ENCODE results near the gene HIP1. TPM values are rescaled to one million over a fixed set of nuclear protein-coding genes. Genes with fewer than 3 reads are reported as not detected.

Gene HIP1
- total and polyA plus RNA-seq, 2 donors from 2014 or later, result 11.2 to 50.1 TPM

GRCh38 chr7:75732764-75733630 is 5.7 kb downstream of the HIP1 start:
- Histone ChIP-seq H3K27ac (ENCODE audit: low read depth in 2 of 2, low read length in 2 of 2) (no peak overlapping the region), H3K4me3 (ENCODE audit: low read length in 3 of 3) (no peak overlapping the region), H3K27me3 (ENCODE audit: control insufficient read depth, insufficient read depth, low read length) (no peaks in the 10 kb centered on the region), H3K9ac (ENCODE audit: low read length in 3 of 3) (no peak overlapping the region), H3K36me3 (ENCODE audit: control insufficient read depth in 2 of 3, insufficient read depth in 3 of 3, low read length in 3 of 3) (no peaks in the 10 kb centered on the region), H3K4me1 (ENCODE audit: control insufficient read depth in 2 of 3, insufficient read depth in 2 of 3, low read depth in 1 of 3, low read length in 3 of 3) (peaks cover 0 to 25% (median 13%) of the 10 kb centered on the region in 3 donors), H3K9me3 (ENCODE audit: control insufficient read depth in 2 of 3, insufficient read depth in 1 of 3, low read length in 3 of 3) (no peaks in the 10 kb centered on the region)
- intact Hi-C loops (cut with DNase I), result no loop called here
- no peak for TF ChIP-seq CTCF (IDR thresholded peaks at IDR 0.05; ENCODE audit: borderline replicate concordance, extremely low read depth, insufficient read depth)
- DNase-seq (peak in 1 of 5 donors; percentile 76), FAIRE-seq (no peak)

- H3K4me3 ChIP-seq (ENCODE audit: low read length in 3 of 3), result no peak overlapping the region
- TF ChIP-seq CTCF (IDR thresholded peaks at IDR 0.05; ENCODE audit: borderline replicate concordance, extremely low read depth, insufficient read depth), result no peak
- intact Hi-C loops (cut with DNase I), result no loop called here
- FAIRE-seq (no peak), DNase-seq (peak in 1 of 5 donors; percentile 11)
- peaks cover 0 to 24% (median 10%) of the 10 kb centered on the region in 3 donors for H3K4me1 ChIP-seq (ENCODE audit: control insufficient read depth in 2 of 3, insufficient read depth in 2 of 3, low read depth in 1 of 3, low read length in 3 of 3)
- H3K9ac ChIP-seq (ENCODE audit: low read length in 3 of 3), result no peak overlapping the region
- H3K36me3 ChIP-seq (ENCODE audit: control insufficient read depth in 2 of 3, insufficient read depth in 3 of 3, low read length in 3 of 3), result no peaks in the 10 kb centered on the region
- no peak overlapping the region for H3K27ac ChIP-seq (ENCODE audit: low read depth in 2 of 2, low read length in 2 of 2)
- no peaks in the 10 kb centered on the region for H3K9me3 ChIP-seq (ENCODE audit: control insufficient read depth in 2 of 3, insufficient read depth in 1 of 3, low read length in 3 of 3)
- no peaks in the 10 kb centered on the region for H3K27me3 ChIP-seq (ENCODE audit: control insufficient read depth, insufficient read depth, low read length)
Observed at GRCh38 chr7:75732016-75732521, 6.7 kb downstream of the HIP1 start.

GRCh38 chr7:75729851-75730274 is 8.9 kb downstream of the HIP1 start:
- no peak overlapping the region for H3K27ac ChIP-seq (ENCODE audit: low read depth in 2 of 2, low read length in 2 of 2)
- H3K36me3 ChIP-seq (ENCODE audit: control insufficient read depth in 2 of 3, insufficient read depth in 3 of 3, low read length in 3 of 3), result no peaks in the 10 kb centered on the region
- H3K9ac ChIP-seq (ENCODE audit: low read length in 3 of 3), result no peak overlapping the region
- DNase-seq, result peak in 1 of 5 donors; percentile 39
- peaks cover 0 to 21% (median 4%) of the 10 kb centered on the region in 3 donors for H3K4me1 ChIP-seq (ENCODE audit: control insufficient read depth in 2 of 3, insufficient read depth in 2 of 3, low read depth in 1 of 3, low read length in 3 of 3)
- TF ChIP-seq CTCF (IDR thresholded peaks at IDR 0.05; ENCODE audit: borderline replicate concordance, extremely low read depth, insufficient read depth), result no peak
- H3K9me3 ChIP-seq (ENCODE audit: control insufficient read depth in 2 of 3, insufficient read depth in 1 of 3, low read length in 3 of 3), result no peaks in the 10 kb centered on the region
- H3K27me3 ChIP-seq (ENCODE audit: control insufficient read depth, insufficient read depth, low read length), result no peaks in the 10 kb centered on the region
- intact Hi-C loops (cut with DNase I), result no loop called here
- no peak overlapping the region for H3K4me3 ChIP-seq (ENCODE audit: low read length in 3 of 3)
- no peak for FAIRE-seq

All from kidney (tissue), 14 donors.